ENCODE results near the gene NUDT19. TPM values are rescaled to one million over a fixed set of nuclear protein-coding genes. Genes with fewer than 3 reads are reported as not detected.

NUDT19 gene
- total RNA-seq, 1 experiment from 2014 or later: 22.1 TPM

GRCh38 chr19:32750441-32751055 lies 58.9 kb downstream of the NUDT19 start:
- H3K36me3 ChIP-seq (ENCODE audit: control insufficient read depth in 1 of 2, insufficient read depth in 2 of 2, low read length in 2 of 2): no peaks in the 10 kb centered on the region
- RAD21 ChIA-PET (ENCODE audit: low non-redundant PET in 1 of 2, low total read pairs in 2 of 2, uncharacterized antibody in 2 of 2, unreplicated experiment in 2 of 2): no interaction called here
- TF ChIP-seq TCF7L2 (IDR thresholded peaks at IDR 0.05; ENCODE audit: borderline replicate concordance, extremely low read depth, insufficient read depth, insufficient read length) (no peak), ZBTB33 (IDR thresholded peaks at IDR 0.05; ENCODE audit: extremely low read depth, insufficient replicate concordance, low read length) (no peak), EZH2phosphoT487 (IDR thresholded peaks at IDR 0.05; ENCODE audit: borderline replicate concordance) (no peak), MAX (IDR thresholded peaks at IDR 0.05) (no peak), ZFX (IDR thresholded peaks at IDR 0.05) (no peak), EZH2 (IDR thresholded peaks at IDR 0.05) (no peak), REST (IDR thresholded peaks at IDR 0.05; ENCODE audit: low read depth) (no peak), CBX3 (IDR thresholded peaks at IDR 0.05; ENCODE audit: low read depth) (no peak)
- no peaks in the 10 kb centered on the region for H3K79me2 ChIP-seq (ENCODE audit: insufficient read depth, low read length)
- no peak overlapping the region for H3K27ac ChIP-seq (ENCODE audit: low read depth, low read length)
- no peaks in the 10 kb centered on the region for H4K20me1 ChIP-seq (ENCODE audit: insufficient read depth)
- no peak overlapping the region for H3K4me2 ChIP-seq (ENCODE audit: low read length)
- H2AFZ ChIP-seq (ENCODE audit: low read depth, low read length, poor library complexity, severe bottlenecking): no peak overlapping the region
- ATAC-seq (no peak), DNase-seq (ENCODE audit: low read depth, low spot score) (no peak)
- POLR2A ChIA-PET: interaction anchor here (0.6 kb wide), 1 partner anchor 15 kb away, joined by 3 read pairs; no protein-coding TSS in a partner anchor
- H3K27me3 ChIP-seq (ENCODE audit: insufficient read depth, low read length): no peaks in the 10 kb centered on the region
- H3K4me1 ChIP-seq (ENCODE audit: control insufficient read depth in 1 of 2, insufficient read depth in 2 of 2, low read length in 2 of 2): peaks cover 0 to 5% of the 10 kb centered on the region in 2 experiments; a peak in 2 of 4 replicates
- no TSS peak for BruUV-seq (replicated peaks)
- no peak overlapping the region for H3K4me3 ChIP-seq (replicated peaks in 1 of 2; ENCODE audit: low read depth in 1 of 2, low read length in 2 of 2)
- CTCF ChIA-PET: no interaction called here
- intact Hi-C loops (cut with micrococcal nuclease): no loop called here
- H3K9me2 ChIP-seq (ENCODE audit: insufficient read depth): no peaks in the 10 kb centered on the region
- H3K9me3 ChIP-seq (ENCODE audit: control insufficient read depth in 1 of 2, insufficient read depth in 1 of 2, low read depth in 1 of 2, low read length in 2 of 2): no peaks in the 10 kb centered on the region
- no peak overlapping the region for H3K9ac ChIP-seq (ENCODE audit: low read length)
